Adrenal gland (tissue), 5 donors: ENCODE results near the gene ASPN.

ENCODE experiments used
- POLR2A ChIP-seq, 2 donors: fragments of 450-650 bp; IDR thresholded peaks; one replicate each; pipeline ENCODE4 v1.6.1; 2017; ENCODE audit warnings: antibody characterized with exemption in 2 of 2, mild to moderate bottlenecking in 2 of 2, moderate library complexity in 1 of 2
- TF ChIP-seq, protein P1 (sequence below), 6 experiments: fragments of 450-650 bp in 4 of 6; fragments of 200-600 bp in 2 of 6; sonication (generic) in 1 of 6; IDR thresholded peaks; 1 replicate in 5 of 6; 2 replicates in 1 of 6; pipeline versions ENCODE4 v1.5.1 to v1.8.0; 2016 to 2021; ENCODE audit warnings: antibody characterized with exemption in 6 of 6, mild to moderate bottlenecking in 2 of 6, moderate library complexity in 1 of 6
- donor health status: DM: no; HTN: no; CAD: no.

DNA sequence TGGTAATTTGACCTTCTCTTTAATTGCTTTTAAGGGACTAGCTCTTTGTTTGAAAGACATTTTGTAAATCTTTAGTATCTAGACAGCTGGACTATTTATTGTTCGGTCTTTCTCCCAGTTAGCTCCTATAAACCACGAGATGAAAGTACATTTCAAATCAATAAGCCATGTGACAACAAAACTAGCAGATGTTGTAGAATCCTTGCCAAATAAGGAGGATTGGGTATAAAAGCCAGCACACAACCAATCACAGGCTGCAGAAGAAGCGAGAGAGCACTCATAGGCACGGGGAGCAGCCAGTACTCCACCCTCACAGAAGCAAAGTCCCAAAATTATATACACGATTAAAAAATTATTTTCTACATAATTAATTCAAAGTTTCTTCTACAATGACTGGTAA lies 50.0 kb downstream of the ASPN start:
- TF ChIP-seq, protein P1, sequence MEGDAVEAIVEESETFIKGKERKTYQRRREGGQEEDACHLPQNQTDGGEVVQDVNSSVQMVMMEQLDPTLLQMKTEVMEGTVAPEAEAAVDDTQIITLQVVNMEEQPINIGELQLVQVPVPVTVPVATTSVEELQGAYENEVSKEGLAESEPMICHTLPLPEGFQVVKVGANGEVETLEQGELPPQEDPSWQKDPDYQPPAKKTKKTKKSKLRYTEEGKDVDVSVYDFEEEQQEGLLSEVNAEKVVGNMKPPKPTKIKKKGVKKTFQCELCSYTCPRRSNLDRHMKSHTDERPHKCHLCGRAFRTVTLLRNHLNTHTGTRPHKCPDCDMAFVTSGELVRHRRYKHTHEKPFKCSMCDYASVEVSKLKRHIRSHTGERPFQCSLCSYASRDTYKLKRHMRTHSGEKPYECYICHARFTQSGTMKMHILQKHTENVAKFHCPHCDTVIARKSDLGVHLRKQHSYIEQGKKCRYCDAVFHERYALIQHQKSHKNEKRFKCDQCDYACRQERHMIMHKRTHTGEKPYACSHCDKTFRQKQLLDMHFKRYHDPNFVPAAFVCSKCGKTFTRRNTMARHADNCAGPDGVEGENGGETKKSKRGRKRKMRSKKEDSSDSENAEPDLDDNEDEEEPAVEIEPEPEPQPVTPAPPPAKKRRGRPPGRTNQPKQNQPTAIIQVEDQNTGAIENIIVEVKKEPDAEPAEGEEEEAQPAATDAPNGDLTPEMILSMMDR (IDR thresholded peaks at IDR 0.05): no peak
- no peak for TF ChIP-seq POLR2A (IDR thresholded peaks at IDR 0.05)
